Measurements from ENCODE around the gene B4GALT3.

B4GALT3 gene

DNA sequence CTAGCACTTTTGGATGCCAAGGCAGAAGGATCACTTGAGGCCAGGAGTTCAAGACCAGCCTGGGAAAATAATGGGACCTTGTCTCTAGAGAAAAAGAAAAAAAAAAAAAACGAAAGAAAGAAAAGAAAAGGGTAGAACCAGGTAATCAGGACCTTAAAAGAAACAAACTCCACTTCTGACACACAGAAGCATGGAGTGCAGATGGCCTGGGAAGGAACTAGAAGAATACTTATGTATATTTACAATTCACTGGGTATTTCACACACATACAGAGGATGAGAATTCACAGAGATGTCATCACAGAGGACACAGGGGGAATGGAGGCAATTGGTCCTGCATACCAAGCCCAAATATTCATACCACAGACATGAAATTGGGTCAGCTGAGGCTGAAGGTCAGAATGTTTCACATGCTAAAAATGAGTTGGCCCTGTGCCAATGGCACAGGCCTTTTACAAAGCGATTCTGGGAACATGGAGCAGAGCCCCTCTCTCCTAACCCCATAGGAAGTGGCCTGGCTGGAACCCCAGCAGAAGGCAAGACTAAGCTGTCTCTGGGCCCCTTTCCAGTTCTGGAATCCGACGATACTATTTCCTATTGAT lies 4.4 kb downstream of the B4GALT3 start:
- TF ChIP-seq, protein P1, sequence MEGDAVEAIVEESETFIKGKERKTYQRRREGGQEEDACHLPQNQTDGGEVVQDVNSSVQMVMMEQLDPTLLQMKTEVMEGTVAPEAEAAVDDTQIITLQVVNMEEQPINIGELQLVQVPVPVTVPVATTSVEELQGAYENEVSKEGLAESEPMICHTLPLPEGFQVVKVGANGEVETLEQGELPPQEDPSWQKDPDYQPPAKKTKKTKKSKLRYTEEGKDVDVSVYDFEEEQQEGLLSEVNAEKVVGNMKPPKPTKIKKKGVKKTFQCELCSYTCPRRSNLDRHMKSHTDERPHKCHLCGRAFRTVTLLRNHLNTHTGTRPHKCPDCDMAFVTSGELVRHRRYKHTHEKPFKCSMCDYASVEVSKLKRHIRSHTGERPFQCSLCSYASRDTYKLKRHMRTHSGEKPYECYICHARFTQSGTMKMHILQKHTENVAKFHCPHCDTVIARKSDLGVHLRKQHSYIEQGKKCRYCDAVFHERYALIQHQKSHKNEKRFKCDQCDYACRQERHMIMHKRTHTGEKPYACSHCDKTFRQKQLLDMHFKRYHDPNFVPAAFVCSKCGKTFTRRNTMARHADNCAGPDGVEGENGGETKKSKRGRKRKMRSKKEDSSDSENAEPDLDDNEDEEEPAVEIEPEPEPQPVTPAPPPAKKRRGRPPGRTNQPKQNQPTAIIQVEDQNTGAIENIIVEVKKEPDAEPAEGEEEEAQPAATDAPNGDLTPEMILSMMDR (IDR thresholded peaks at IDR 0.05; ENCODE audit: low read depth, low read length) = no peak
- DNase-seq (ENCODE audit: extremely low read depth, low read depth) = peak; percentile 85

DNA sequence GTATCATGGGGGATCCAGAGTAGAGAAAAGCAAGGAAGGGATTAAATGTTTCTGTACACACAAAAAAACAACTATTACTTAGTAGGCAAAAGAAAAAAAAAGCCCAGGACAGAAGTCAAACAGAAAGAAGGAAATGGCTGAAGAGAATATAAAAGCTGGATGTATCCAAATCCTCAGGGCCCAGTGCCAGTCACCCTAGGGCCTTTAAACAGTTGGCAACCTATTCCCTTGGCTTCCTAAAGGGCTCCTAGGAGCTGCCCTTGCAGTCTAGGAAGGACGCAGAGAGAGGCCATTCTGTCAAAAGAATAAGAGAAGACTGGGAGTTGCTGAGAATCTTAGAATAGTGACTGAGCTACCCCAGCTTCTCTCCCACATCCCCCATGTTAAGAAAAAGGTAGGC lies 5.0 kb downstream of the B4GALT3 start:
- TF ChIP-seq, protein P1 (IDR thresholded peaks at IDR 0.05; ENCODE audit: low read depth, low read length) = no peak
- DNase-seq (ENCODE audit: extremely low read depth, low read depth) = no peak

DNA sequence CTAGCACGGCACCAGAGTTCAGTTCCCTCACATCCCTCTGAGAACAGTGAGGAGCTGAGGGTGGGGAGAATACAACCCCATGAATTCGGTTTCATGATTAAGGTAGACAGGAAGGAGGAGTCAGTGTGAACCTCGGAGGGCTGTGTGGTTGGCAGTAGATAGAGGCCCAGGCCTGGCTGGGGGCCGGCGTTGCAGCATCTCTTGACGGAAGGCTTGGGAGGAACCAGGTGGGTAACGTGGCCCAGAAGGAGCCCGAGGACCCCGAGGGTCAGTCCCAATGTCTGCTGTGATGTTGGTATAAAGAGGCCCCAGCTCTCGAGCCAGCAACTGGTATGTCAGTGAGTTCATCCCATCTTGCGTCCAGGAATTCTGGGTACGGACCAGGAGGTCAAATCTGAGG lies 5.6 kb downstream of the B4GALT3 start:
- TF ChIP-seq, protein P1 (IDR thresholded peaks at IDR 0.05; ENCODE audit: low read depth, low read length) = no peak
- DNase-seq (ENCODE audit: extremely low read depth, low read depth) = no peak

DNA sequence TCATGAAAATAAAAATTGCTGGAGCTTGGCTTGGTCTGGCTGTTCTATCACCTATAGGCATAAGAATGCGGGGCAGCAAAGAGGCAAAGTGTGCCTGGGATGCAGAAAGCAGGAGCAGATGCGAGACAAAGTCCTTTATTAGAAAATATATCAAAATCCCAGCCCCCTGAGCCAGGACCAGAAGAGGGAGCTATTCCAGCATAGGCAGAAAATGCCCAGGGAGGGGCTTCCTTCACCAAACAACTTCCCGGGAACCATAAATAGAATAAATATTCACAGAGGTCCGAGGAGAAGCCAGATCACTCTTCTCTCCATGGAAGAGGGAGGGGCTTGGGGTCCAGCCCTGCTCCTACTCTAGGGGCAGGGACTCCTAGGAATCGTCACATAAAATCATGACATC lies 6.1 kb downstream of the B4GALT3 start:
- TF ChIP-seq, protein P1 (IDR thresholded peaks at IDR 0.05; ENCODE audit: low read depth, low read length) = peak; percentile 5; the same call in 1 of the 2 replicates
- no peak for DNase-seq (ENCODE audit: extremely low read depth, low read depth)

DNA sequence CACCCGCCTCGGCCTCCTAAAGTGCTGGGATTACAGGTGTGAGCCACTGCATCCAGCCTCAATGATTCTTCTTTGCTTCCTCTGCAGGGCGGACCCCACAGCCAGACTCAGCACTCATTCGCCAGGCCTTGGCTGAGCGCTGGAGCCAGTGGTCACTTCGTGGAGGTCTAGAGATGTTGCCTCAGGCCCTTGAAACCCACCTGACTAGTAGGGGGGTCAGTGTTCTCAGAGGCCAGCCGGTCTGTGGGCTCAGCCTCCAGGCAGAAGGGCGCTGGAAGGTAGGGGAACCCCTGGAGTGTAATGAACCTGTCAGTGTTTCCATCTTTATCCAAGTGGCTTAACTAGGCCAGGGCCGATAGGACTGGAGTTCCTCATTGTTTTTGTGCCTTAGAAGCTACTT lies 8.4 kb downstream of the B4GALT3 start:
- TF ChIP-seq, protein P1 (IDR thresholded peaks at IDR 0.05; ENCODE audit: low read depth, low read length) = no peak
- no peak for DNase-seq (ENCODE audit: extremely low read depth, low read depth)

DNA sequence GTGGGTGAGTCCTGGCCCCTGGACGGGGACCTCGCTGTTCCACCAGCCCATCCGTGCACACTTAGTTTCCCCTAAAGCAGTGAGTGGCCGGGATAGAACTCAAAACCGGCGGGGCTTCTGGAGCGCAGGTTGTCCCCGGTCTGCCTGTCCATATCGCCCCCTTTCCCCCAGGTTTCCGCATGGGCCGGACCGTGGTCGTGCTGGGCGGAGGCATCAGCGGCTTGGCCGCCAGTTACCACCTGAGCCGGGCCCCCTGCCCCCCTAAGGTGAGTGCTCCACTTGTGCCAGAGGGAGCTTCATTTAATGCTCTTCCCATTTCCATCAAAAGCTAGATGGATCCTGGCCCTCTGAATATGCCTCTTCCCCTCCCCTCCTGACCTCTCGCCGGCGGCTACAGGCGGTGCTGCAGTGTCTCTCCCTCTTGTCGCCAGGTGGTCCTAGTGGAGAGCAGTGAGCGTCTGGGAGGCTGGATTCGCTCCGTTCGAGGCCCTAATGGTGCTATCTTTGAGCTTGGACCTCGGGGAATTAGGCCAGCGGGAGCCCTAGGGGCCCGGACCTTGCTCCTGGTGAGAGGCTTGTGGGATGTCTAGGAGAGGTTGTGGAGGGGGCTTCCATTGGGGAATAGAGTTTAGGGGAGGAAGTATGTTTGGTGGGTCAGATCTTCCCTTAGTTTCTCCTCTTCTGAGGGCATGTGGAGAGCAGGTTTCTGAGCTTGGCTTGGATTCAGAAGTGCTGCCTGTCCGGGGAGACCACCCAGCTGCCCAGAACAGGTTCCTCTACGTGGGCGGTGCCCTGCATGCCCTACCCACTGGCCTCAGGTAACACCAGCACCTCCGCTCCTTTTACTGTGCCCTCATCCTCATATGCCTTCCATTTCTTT lies 10.4 kb downstream of the B4GALT3 start:
- TF ChIP-seq, protein P1 (IDR thresholded peaks at IDR 0.05; ENCODE audit: low read depth, low read length) = no peak
- DNase-seq (ENCODE audit: extremely low read depth, low read depth) = no peak
